SK-N-SH (cell line): ENCODE measurements around the gene DCLRE1A. TPM values are rescaled to one million over a fixed set of nuclear protein-coding genes. Genes with fewer than 3 reads are reported as not detected.

Experiments used
- CTCF ChIA-PET: fragments of 300-600, 350-600 bp; formaldehyde crosslinking; extraction: SDS; loops from one replicate; lab custom pipeline; 2021; lab: Yijun Ruan, JAX
- POLR2A ChIA-PET: fragments of 350-600 bp; sonication (Branson Sonifier 250); formaldehyde crosslinking; extraction: SDS; loops from one replicate; lab custom pipeline; 2020; ENCODE audit warnings: antibody characterized with exemption, inconsistent platforms; lab: Yijun Ruan, JAX
- DNase-seq: peaks from one replicate; pipeline ENCODE4 v3.0.0; 2012
- H2AFZ ChIP-seq: fragments of 200-600 bp; sonication (generic); 2 replicates; pipeline ENCODE4 v1.8.1; 2016; ENCODE audit warnings: antibody characterized with exemption, mild to moderate bottlenecking, low read depth
- H3F3A ChIP-seq: fragments of 200-600 bp; sonication (generic); replicated peaks from 2 replicates; pipeline ENCODE3; 2016; ENCODE audit warnings: antibody characterized with exemption, mild to moderate bottlenecking; ENCODE audit not compliant: insufficient read depth
- H3K27ac ChIP-seq, 2 experiments: fragments of 200-500 bp in 1 of 2; fragments of 200-600 bp in 1 of 2; sonication (Bioruptor generic) in 1 of 2; sonication (generic), shearing (Covaris generic) in 1 of 2; 2 replicates each; pipeline versions ENCODE4 v1.5.1 to v1.6.1; 2014 to 2016; ENCODE audit warnings: low read depth in 2 of 2, inconsistent platforms in 1 of 2, low read length in 1 of 2, mild to moderate bottlenecking in 1 of 2, mixed read lengths in 1 of 2
- H3K27me3 ChIP-seq: fragments of 200-600 bp; sonication (generic), shearing (Covaris generic); 2 replicates; pipeline ENCODE4 v1.6.1; 2016; ENCODE audit warnings: mixed run types; ENCODE audit not compliant: insufficient read depth
- H3K36me3 ChIP-seq, 2 experiments: fragments of 200-500 bp in 1 of 2; fragments of 200-600 bp in 1 of 2; sonication (Bioruptor generic) in 1 of 2; sonication (generic) in 1 of 2; replicated peaks in 1 of 2; 2 replicates each; pipeline versions ENCODE3 to v1.5.1; 2014 to 2016; ENCODE audit warnings: low read length in 1 of 2, mild to moderate bottlenecking in 1 of 2; ENCODE audit not compliant: insufficient read depth in 2 of 2, control insufficient read depth in 1 of 2
- H3K4me1 ChIP-seq, 2 experiments: fragments of 200-500 bp in 1 of 2; fragments of 200-600 bp in 1 of 2; sonication (Bioruptor generic) in 1 of 2; sonication (generic), shearing (Covaris generic) in 1 of 2; 2 replicates each; pipeline versions ENCODE4 v1.5.1 to v1.6.1; 2014 to 2016; ENCODE audit warnings: low read depth in 1 of 2, low read length in 1 of 2, mixed run types in 1 of 2; ENCODE audit not compliant: insufficient read depth in 2 of 2, control insufficient read depth in 1 of 2
- H3K4me2 ChIP-seq: fragments of 200-600 bp; sonication (generic), shearing (Covaris generic); 2 replicates; pipeline ENCODE4 v1.6.1; 2017; ENCODE audit warnings: mixed run types
- H3K4me3 ChIP-seq, 2 experiments: fragments of 200-500 bp in 1 of 2; fragments of 200-600 bp in 1 of 2; sonication (Bioruptor generic) in 1 of 2; sonication (generic), shearing (Covaris generic) in 1 of 2; 2 replicates each; pipeline versions ENCODE4 v1.5.1 to v1.8.1; 2014 to 2016; ENCODE audit warnings: low read depth in 2 of 2, inconsistent platforms in 1 of 2, low read length in 1 of 2, mild to moderate bottlenecking in 1 of 2, mixed read lengths in 1 of 2, moderate library complexity in 1 of 2
- H3K79me2 ChIP-seq: fragments of 200-600 bp; sonication (generic); 2 replicates; pipeline ENCODE4 v1.8.1; 2017; ENCODE audit warnings: mild to moderate bottlenecking; ENCODE audit not compliant: insufficient read depth
- H3K9ac ChIP-seq: fragments of 200-600 bp; sonication (generic); 2 replicates; pipeline ENCODE4 v1.6.1; 2017; ENCODE audit warnings: mixed run types
- H3K9me2 ChIP-seq: fragments of 200-600 bp; sonication (generic); 2 replicates; pipeline ENCODE4 v1.6.1; 2017; ENCODE audit warnings: mixed run types
- H3K9me3 ChIP-seq: fragments of 200-600 bp; sonication (generic); 2 replicates; pipeline ENCODE4 v1.6.1; 2017; ENCODE audit warnings: mixed run types, mild to moderate bottlenecking, moderate library complexity
- H4K20me1 ChIP-seq: fragments of 200-600 bp; sonication (generic); 2 replicates; pipeline ENCODE4 v1.6.1; 2017; ENCODE audit warnings: mild to moderate bottlenecking, mixed run types; ENCODE audit not compliant: insufficient read depth
- CHD2 ChIP-seq: fragments of 150-350 bp; IDR thresholded peaks from 2 replicates; pipeline ENCODE4 v1.6.1; 2018; ENCODE audit warnings: low read length; ENCODE audit not compliant: partially characterized antibody
- ELF1 ChIP-seq: IDR thresholded peaks from 2 replicates; pipeline ENCODE4 v1.4.0; 2012
- EP300 ChIP-seq, 2 experiments: IDR thresholded peaks; 2 replicates each; pipeline versions ENCODE4 v1.4.0 to v1.6.1; 2012; ENCODE audit warnings: borderline replicate concordance in 1 of 2, low read depth in 1 of 2, low read length in 1 of 2
- FOXJ3 ChIP-seq: sonication (generic); formaldehyde crosslinking; IDR thresholded peaks from 2 replicates; pipeline ENCODE4 v1.5.1; 2020; ENCODE audit warnings: mild to moderate bottlenecking, missing genetic modification reagents
- FOXM1 ChIP-seq: IDR thresholded peaks from 2 replicates; pipeline ENCODE4 v1.4.0; 2012; ENCODE audit warnings: low read depth, mild to moderate bottlenecking
- JUND ChIP-seq: IDR thresholded peaks from 2 replicates; pipeline ENCODE4 v1.4.0; 2012
- MAX ChIP-seq: IDR thresholded peaks from 2 replicates; pipeline ENCODE4 v1.4.0; 2012; ENCODE audit warnings: low read depth
- MEF2A ChIP-seq: IDR thresholded peaks from 2 replicates; pipeline ENCODE4 v1.4.0; 2012; ENCODE audit warnings: low read depth, borderline replicate concordance
- PBX3 ChIP-seq: IDR thresholded peaks from 2 replicates; pipeline ENCODE4; 2012
- RAD21 ChIP-seq: IDR thresholded peaks from 2 replicates; pipeline ENCODE4 v1.6.1; 2012; ENCODE audit warnings: mild to moderate bottlenecking, low read length
- RXRA ChIP-seq: IDR thresholded peaks from 2 replicates; pipeline ENCODE4 v1.4.0; 2012; ENCODE audit warnings: low read depth, mild to moderate bottlenecking, borderline replicate concordance
- SIN3A ChIP-seq: IDR thresholded peaks from 2 replicates; pipeline ENCODE4 v1.6.1; 2012; ENCODE audit warnings: low read depth, mild to moderate bottlenecking, low read length, moderate library complexity, borderline replicate concordance
- TEAD4 ChIP-seq: IDR thresholded peaks from 2 replicates; pipeline ENCODE4 v1.4.0; 2012; ENCODE audit warnings: mild to moderate bottlenecking, borderline replicate concordance; ENCODE audit not compliant: insufficient read depth
- USF1 ChIP-seq: IDR thresholded peaks from 2 replicates; pipeline ENCODE4 v1.4.0; 2012; ENCODE audit warnings: low read depth, borderline replicate concordance
- ZBTB33 ChIP-seq: IDR thresholded peaks from 2 replicates; pipeline ENCODE4 v1.4.0; 2012; ENCODE audit warnings: low read depth, borderline replicate concordance
- WGBS: methylation state at CpG from one replicate; pipeline ENCODE4 v1.1.6; 2017; ENCODE audit warnings: low lambda C conversion rate; 5-methylcytosine and 5-hydroxymethylcytosine counted together
- polyA plus RNA-seq, 3 experiments: library from polyadenylated mRNA; depleted of rRNA; stranded (reverse); fragments of >200 nt; gene quantifications; 2 replicates each; pipeline ENCODE4 v1.2.3, GENCODE V29; 2012
- TF ChIP-seq, protein P1 (sequence below): fragments of 200-600 bp; sonication (generic); IDR thresholded peaks from 2 replicates; pipeline ENCODE4 v1.6.1; 2017; ENCODE audit warnings: antibody characterized with exemption, mild to moderate bottlenecking, moderate library complexity

The DCLRE1A gene
- polyA plus RNA-seq, 1 of the 3 experiments (the other 2 are of a cell fraction) = 2.6 TPM

DNA sequence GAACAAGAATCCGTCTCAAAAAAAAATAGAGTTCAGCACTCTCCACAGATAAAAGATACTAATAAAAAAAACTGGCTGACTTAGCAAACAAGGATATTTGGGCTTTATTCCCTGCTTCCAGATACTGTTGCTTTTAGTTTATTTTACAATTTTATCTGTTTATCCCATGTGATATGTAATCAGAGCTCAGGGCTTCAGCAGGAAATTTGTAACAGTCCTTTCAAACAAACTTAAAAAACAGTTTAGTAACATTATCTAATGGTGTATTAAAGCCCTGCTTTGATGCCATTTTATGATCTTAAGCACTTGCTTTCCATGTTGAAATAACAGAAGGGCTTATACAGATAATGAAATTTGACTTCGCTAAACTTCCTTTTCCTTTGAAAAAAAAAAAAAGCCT lies 28.1 kb downstream of the DCLRE1A start:
- 96% methylated on average over 2 of the region's 2 CpGs for WGBS
- Histone ChIP-seq H3K9me2 (no peaks in the 10 kb centered on the region), H3K9ac (no peak overlapping the region), H3K4me3 (no peak overlapping the region), H3K9me3 (no peaks in the 10 kb centered on the region), H3K4me2 (no peak overlapping the region), H3K27me3 (no peaks in the 10 kb centered on the region), H3K4me1 (no peaks in the 10 kb centered on the region), H2AFZ (no peak overlapping the region), H3K27ac (no peak overlapping the region), H3F3A (no peaks in the 10 kb centered on the region), H3K36me3 (no peaks in the 10 kb centered on the region), H3K79me2 (no peaks in the 10 kb centered on the region), H4K20me1 (no peaks in the 10 kb centered on the region)
- ChIA-PET POLR2A (no interaction called here), CTCF (no interaction called here)
- TF ChIP-seq EP300 (IDR thresholded peaks at IDR 0.05; ENCODE audit: borderline replicate concordance in 1 of 2, low read depth in 1 of 2, low read length in 1 of 2) (no peak), MAX (no peak), FOXJ3 (CRISPR knock-in tag) (no peak), JUND (no peak)
- DNase-seq = no peak

GRCh38 chr10:113823389-113823788 lies 30.5 kb downstream of the DCLRE1A start:
- no peak for TF ChIP-seq FOXM1
- TF ChIP-seq TEAD4 = no peak
- no peak for TF ChIP-seq ELF1
- TF ChIP-seq RAD21 = no peak
- Histone ChIP-seq H3K9me2 (no peaks in the 10 kb centered on the region), H3K9me3 (no peaks in the 10 kb centered on the region), H4K20me1 (no peaks in the 10 kb centered on the region), H3K36me3 (no peaks in the 10 kb centered on the region), H3K79me2 (no peaks in the 10 kb centered on the region), H2AFZ (no peak overlapping the region), H3K27me3 (no peaks in the 10 kb centered on the region), H3K4me2 (no peak overlapping the region), H3K4me1 (no peaks in the 10 kb centered on the region), H3K27ac (no peak overlapping the region), H3F3A (no peaks in the 10 kb centered on the region), H3K4me3 (no peak overlapping the region), H3K9ac (no peak overlapping the region)
- ChIA-PET POLR2A (no interaction called here), CTCF (interaction anchor here (1.1 kb wide), 1 partner anchor 276 kb away, joined by 3 read pairs; no protein-coding TSS in a partner anchor)
- 35% methylated on average over 4 of the region's 4 CpGs for WGBS
- no peak for DNase-seq

DNA sequence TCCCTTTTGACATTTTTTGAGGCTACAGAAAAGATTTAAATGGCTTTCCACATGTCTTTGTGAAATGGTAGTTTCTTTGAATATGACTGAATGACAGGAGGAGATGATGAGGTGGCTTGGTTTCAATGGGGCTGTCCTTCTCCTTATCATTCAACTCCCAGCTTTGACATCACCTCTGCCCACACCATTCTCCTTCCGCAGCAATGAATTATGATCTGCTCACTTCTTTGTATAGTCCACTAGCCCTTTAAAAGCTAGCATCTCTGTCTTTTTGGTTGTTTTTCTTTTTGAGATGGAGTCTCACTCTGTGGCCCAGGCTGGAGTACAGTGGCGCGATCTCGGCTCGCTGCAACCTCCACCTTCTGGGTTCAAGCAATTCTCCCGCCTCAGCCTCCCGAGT lies 31.7 kb downstream of the DCLRE1A start:
- H3K36me3 ChIP-seq = no peaks in the 10 kb centered on the region
- no peak overlapping the region for H3K4me3 ChIP-seq
- no peaks in the 10 kb centered on the region for H3F3A ChIP-seq
- H3K9me2 ChIP-seq = no peaks in the 10 kb centered on the region
- H3K27ac ChIP-seq = no peak overlapping the region
- H3K9ac ChIP-seq = no peak overlapping the region
- H2AFZ ChIP-seq = no peak overlapping the region
- TF ChIP-seq RXRA (no peak), FOXJ3 (CRISPR knock-in tag) (no peak), USF1 (no peak), MEF2A (no peak), CHD2 (no peak), ZBTB33 (no peak), SIN3A (no peak), PBX3 (no peak), EP300 (IDR thresholded peaks at IDR 0.05; ENCODE audit: borderline replicate concordance in 1 of 2, low read depth in 1 of 2, low read length in 1 of 2) (no peak)
- TF ChIP-seq, protein P1, sequence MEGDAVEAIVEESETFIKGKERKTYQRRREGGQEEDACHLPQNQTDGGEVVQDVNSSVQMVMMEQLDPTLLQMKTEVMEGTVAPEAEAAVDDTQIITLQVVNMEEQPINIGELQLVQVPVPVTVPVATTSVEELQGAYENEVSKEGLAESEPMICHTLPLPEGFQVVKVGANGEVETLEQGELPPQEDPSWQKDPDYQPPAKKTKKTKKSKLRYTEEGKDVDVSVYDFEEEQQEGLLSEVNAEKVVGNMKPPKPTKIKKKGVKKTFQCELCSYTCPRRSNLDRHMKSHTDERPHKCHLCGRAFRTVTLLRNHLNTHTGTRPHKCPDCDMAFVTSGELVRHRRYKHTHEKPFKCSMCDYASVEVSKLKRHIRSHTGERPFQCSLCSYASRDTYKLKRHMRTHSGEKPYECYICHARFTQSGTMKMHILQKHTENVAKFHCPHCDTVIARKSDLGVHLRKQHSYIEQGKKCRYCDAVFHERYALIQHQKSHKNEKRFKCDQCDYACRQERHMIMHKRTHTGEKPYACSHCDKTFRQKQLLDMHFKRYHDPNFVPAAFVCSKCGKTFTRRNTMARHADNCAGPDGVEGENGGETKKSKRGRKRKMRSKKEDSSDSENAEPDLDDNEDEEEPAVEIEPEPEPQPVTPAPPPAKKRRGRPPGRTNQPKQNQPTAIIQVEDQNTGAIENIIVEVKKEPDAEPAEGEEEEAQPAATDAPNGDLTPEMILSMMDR = no peak
- DNase-seq = no peak
- no peaks in the 10 kb centered on the region for H3K9me3 ChIP-seq
- H3K27me3 ChIP-seq = no peaks in the 10 kb centered on the region
- CTCF ChIA-PET = interaction anchor here (0.8 to 1.8 kb wide), 4 partner anchors 23 to 284 kb away, joined by 3 to 7 read pairs (median 4); no protein-coding TSS in a partner anchor
- WGBS = 93% methylated on average over 7 of the region's 7 CpGs
- POLR2A ChIA-PET = no interaction called here
- H3K79me2 ChIP-seq = no peaks in the 10 kb centered on the region
- H3K4me1 ChIP-seq = no peaks in the 10 kb centered on the region
- H4K20me1 ChIP-seq = no peaks in the 10 kb centered on the region
- no peak overlapping the region for H3K4me2 ChIP-seq
